GM10248 (cell line): Measurements from ENCODE around the gene DCXR.

Source experiments
- CTCF ChIA-PET: fragments of 300-600 bp; sonication (Branson Sonifier 250); formaldehyde crosslinking; extraction: SDS; loops from one replicate; lab custom pipeline; 2021; ENCODE audit warnings: antibody characterized with exemption; lab: Yijun Ruan, JAX
- POLR2A ChIA-PET: fragments of 350-650 bp; sonication (Branson Sonifier 250); formaldehyde crosslinking; extraction: SDS; loops from one replicate; lab custom pipeline; 2020; ENCODE audit warnings: antibody characterized with exemption; lab: Yijun Ruan, JAX
- DNase-seq: peaks from one replicate; pipeline ENCODE4 v3.0.0; 2012; ENCODE audit errors: extremely low spot score
- TF ChIP-seq, protein P1 (sequence below): IDR thresholded peaks from 2 replicates; pipeline ENCODE4 v1.5.1; 2012; ENCODE audit warnings: mild to moderate bottlenecking, low read depth; ENCODE audit errors: extremely low read depth, missing control alignments, control extremely low read depth

Gene DCXR

DNA sequence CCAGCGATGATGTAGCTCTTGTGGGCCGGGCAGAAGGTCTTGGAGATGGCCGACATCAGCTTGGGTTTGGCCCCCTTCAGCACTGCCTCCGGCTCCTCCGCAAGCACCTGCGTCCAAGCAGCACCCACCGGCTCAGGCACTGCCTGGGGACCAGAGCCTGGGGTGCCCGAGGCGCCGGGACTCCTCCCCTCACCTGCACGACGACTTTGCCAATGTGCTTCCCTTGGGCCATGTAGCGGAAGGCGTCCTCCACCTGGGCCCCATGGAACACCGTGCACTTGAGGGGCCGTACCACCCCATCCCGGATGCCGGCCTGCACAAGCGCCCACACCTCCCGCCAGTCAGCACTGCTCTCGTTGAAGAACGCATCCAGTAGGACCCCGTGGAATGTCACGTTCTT, 45.5 kb upstream of the DCXR start:
- POLR2A ChIA-PET = no interaction called here
- CTCF ChIA-PET = no interaction called here
- TF ChIP-seq, protein P1, sequence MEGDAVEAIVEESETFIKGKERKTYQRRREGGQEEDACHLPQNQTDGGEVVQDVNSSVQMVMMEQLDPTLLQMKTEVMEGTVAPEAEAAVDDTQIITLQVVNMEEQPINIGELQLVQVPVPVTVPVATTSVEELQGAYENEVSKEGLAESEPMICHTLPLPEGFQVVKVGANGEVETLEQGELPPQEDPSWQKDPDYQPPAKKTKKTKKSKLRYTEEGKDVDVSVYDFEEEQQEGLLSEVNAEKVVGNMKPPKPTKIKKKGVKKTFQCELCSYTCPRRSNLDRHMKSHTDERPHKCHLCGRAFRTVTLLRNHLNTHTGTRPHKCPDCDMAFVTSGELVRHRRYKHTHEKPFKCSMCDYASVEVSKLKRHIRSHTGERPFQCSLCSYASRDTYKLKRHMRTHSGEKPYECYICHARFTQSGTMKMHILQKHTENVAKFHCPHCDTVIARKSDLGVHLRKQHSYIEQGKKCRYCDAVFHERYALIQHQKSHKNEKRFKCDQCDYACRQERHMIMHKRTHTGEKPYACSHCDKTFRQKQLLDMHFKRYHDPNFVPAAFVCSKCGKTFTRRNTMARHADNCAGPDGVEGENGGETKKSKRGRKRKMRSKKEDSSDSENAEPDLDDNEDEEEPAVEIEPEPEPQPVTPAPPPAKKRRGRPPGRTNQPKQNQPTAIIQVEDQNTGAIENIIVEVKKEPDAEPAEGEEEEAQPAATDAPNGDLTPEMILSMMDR = no peak
- no peak for DNase-seq

DNA sequence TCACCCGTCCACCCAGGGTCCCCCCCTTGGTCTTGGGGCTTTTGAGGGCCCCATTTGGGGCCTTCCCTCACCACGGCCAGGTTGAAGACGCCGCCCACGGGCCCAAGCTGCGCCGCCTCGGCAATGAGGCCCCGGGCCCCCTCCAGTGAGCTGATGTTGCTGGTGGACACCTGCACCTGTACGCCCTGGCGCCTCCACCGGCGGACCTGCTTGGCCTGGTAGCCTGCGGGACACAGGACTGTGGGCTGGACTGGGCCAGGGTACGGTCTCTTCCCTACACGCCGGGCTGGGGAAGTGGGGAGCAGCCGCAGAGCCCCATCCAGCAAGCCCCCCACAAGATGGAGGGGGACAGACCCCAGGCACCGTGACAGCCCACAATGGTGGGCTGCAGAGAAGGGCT, 45.0 kb upstream of the DCXR start:
- POLR2A ChIA-PET = no interaction called here
- CTCF ChIA-PET = no interaction called here
- DNase-seq = no peak
- TF ChIP-seq, protein P1 = no peak

DNA sequence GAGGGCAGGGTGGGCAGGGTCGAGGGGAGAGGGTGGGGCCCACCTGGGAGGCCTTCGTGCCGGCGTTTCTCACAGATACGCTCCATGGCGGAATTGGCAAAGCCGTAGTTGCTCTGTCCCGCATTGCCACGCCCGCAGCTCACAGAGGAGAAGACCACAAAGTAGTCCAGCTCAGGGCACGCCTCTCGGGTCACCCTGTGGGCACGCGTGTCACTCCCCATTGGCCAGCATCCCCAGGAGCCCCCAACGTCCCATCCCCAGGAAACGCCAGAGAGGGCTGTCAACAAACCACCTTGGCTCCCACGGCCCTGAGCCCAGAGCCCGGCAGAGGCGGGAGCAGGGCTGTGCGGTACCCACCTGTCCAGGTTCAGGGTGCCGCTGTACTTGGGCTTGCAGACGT, 44.5 kb upstream of the DCXR start:
- DNase-seq = no peak
- TF ChIP-seq, protein P1 = no peak
- CTCF ChIA-PET = no interaction called here
- POLR2A ChIA-PET = no interaction called here

DNA sequence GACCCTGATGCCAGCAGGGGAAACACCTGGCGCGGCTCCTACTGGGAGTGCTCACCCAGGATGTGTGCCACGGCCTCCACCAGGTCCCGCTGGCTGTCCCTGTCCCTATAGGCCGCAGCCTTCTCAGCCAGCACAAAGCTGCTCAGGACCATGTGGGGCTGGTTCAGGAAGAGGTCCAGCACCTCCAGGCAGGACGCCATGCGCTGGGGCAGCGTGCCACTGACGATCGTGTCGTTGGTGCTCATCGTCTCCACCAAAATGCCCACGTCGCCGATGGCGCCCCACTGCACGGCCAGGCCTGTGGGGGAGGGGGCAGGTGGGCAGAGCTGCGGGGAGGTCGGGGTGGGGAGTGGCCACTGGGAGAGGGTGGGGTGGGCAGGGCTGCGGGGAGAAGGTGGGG, 44.0 kb upstream of the DCXR start:
- TF ChIP-seq, protein P1 = no peak
- DNase-seq = no peak
- ChIA-PET CTCF (interaction anchor here (1.4 kb wide), 1 partner anchor 17 kb away, joined by 4 read pairs; the partner anchor contains the start of gene FASN), POLR2A (no interaction called here)

DNA sequence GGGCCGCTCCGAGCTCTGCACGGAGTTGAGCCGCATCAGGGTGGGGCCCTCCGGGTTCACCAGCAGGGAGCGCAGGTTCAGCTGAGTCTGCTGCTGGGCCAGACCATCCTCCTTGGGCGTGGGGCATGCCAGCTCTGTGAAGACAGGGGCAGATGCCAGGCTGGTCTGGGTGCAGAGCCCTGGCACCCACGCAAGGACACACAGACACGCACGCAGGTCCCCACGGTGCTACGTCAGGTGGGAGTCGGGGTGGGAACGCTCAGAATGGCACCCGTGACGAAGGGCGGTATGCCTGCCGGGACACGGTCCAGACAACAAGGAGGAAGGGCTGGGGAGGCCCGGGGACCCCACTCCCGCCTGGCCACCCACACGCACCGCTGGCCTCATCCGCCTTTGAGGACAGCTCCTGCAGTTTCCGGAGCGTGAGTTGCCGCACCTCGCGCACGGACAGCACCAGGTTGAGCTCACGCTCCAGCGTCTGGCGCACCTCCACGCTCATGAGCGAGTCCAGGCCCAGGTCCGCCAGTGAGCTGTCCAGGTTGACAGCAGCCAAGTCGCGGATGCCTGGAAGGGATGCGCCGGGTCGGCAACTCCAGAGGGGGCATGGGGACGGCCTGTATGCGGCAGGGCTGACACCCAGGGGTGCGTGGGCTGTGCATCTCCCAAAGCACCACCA, 43.4 kb upstream of the DCXR start:
- no peak for DNase-seq
- ChIA-PET POLR2A (interaction anchor here (0.9 kb wide), 1 partner anchor 15 kb away, joined by 3 read pairs; no protein-coding TSS in a partner anchor), CTCF (interaction anchor here (1.4 kb wide), 1 partner anchor 17 kb away, joined by 4 read pairs; the partner anchor contains the start of gene FASN)
- TF ChIP-seq, protein P1 = no peak

DNA sequence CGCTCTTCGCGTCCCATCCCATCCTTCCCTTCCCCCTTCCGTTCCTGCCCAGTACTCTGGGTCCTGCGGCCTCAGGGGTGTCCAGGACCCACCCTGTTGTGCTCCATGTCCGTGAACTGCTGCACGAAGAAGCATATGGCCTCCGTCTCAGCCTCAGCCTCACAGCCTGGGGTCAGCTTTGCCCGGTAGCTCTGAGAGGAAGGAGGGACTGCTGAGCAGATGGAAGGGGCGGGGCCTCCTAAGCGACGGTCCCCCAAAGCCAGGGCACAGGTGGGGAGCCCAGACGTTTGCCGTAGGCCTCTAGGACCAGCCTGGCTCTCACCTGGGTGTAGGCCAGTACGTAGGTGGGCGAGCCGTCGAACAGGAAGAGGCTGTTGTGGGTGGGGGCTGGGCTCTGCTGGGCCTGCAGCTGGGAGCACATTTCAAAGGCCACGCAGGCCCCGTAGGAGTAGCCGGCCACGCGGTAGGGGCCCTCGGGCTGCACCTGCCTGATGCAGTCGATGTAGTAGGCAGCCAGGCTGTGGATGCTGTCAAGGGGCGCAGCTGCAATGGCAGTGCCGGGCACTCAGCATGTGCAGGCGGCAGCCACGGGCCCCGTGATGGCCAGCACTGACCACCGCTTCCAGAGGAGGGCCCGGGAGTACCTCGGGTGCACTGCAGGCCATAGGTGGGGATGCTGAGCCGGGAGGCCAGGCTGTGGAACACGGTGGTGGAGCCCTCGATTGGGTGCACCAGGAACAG, 42.7 kb upstream of the DCXR start:
- CTCF ChIA-PET = interaction anchor here (1.4 kb wide), 1 partner anchor 18 kb away, joined by 4 read pairs; the partner anchor contains the start of gene FASN

More for the DNA sequence above, 42.7 kb upstream of the DCXR start:
- TF ChIP-seq, protein P1 = no peak
- no peak for DNase-seq
- POLR2A ChIA-PET = interaction anchor here (0.9 kb wide), 1 partner anchor 16 kb away, joined by 3 read pairs; no protein-coding TSS in a partner anchor
